HEK293 (cell line): ENCODE results near the gene INSRR.

Experiments used
- CTCF ChIA-PET: fragments of 350-600 bp; formaldehyde crosslinking; extraction: SDS; loops from one replicate; lab custom pipeline; 2021; ENCODE audit warnings: antibody characterized with exemption; lab: Yijun Ruan, JAX
- POLR2A ChIA-PET: fragments of 300-600 bp; formaldehyde crosslinking; extraction: SDS; loops from one replicate; lab custom pipeline; 2020; ENCODE audit warnings: antibody characterized with exemption, inconsistent platforms; lab: Yijun Ruan, JAX
- H3K27ac ChIP-seq: fragments of 200-500 bp; sonication (Bioruptor generic); 2 replicates; pipeline ENCODE4 v1.5.1; 2014; ENCODE audit warnings: low read depth, low read length, control low read depth, inconsistent platforms; ENCODE audit errors: extremely low read depth
- H3K36me3 ChIP-seq, 2 experiments: fragments of 200-500 bp in 1 of 2; sonication (Bioruptor generic) in 1 of 2; 1 replicate in 1 of 2; 2 replicates in 1 of 2; pipeline ENCODE4 v1.5.1; 2014 to 2017; ENCODE audit warnings: inconsistent platforms in 2 of 2, low read length in 2 of 2; ENCODE audit not compliant: control insufficient read depth in 2 of 2, insufficient read depth in 1 of 2
- H3K4me1 ChIP-seq: fragments of 200-500 bp; sonication (Bioruptor generic); 2 replicates; pipeline ENCODE4 v1.5.1; 2014; ENCODE audit warnings: mild to moderate bottlenecking, low read length, inconsistent platforms; ENCODE audit not compliant: control insufficient read depth, insufficient read depth
- H3K4me3 ChIP-seq: 2 replicates; pipeline ENCODE4 v1.5.1; 2011; ENCODE audit warnings: low read depth, mild to moderate bottlenecking, control low read depth, low read length, moderate library complexity
- H3K9me3 ChIP-seq: fragments of 200-500 bp; sonication (Bioruptor generic); 2 replicates; pipeline ENCODE4 v1.5.1; 2014; ENCODE audit warnings: low read depth, low read length, inconsistent platforms; ENCODE audit not compliant: control insufficient read depth, insufficient read depth
- IKZF3 ChIP-seq: fragments of 450-650 bp; IDR thresholded peaks from 2 replicates; pipeline ENCODE4 v1.5.0; 2018; ENCODE audit warnings: missing biosample characterization, mild to moderate bottlenecking, missing genetic modification characterization, moderate library complexity
- OVOL3 ChIP-seq: fragments of 450-650 bp; formaldehyde crosslinking; IDR thresholded peaks from 2 replicates; pipeline ENCODE4 v1.5.1; 2016; ENCODE audit warnings: missing biosample characterization, missing genetic modification characterization
- SP7 ChIP-seq: fragments of 450-650 bp; formaldehyde crosslinking; IDR thresholded peaks from 2 replicates; pipeline ENCODE4 v1.5.1; 2016; ENCODE audit warnings: missing biosample characterization, missing genetic modification characterization
- ZEB2 ChIP-seq: fragments of 450-650 bp; formaldehyde crosslinking; IDR thresholded peaks from 2 replicates; pipeline ENCODE4 v1.5.1; 2016; ENCODE audit warnings: missing biosample characterization, missing genetic modification characterization
- ZNF16 ChIP-seq: fragments of 450-650 bp; formaldehyde crosslinking; IDR thresholded peaks from 2 replicates; pipeline ENCODE4 v1.5.1; 2016; ENCODE audit warnings: low read depth, missing biosample characterization, missing genetic modification characterization
- ZNF302 ChIP-seq: fragments of 450-650 bp; formaldehyde crosslinking; IDR thresholded peaks from 2 replicates; pipeline ENCODE4 v1.5.1; 2016; ENCODE audit warnings: missing biosample characterization, missing genetic modification characterization, low read depth
- ZNF354C ChIP-seq: fragments of 450-650 bp; formaldehyde crosslinking; IDR thresholded peaks from 2 replicates; pipeline ENCODE4 v1.5.1; 2016; ENCODE audit warnings: missing biosample characterization, missing genetic modification characterization, low read depth, borderline replicate concordance
- ZNF585B ChIP-seq: fragments of 450-650 bp; formaldehyde crosslinking; IDR thresholded peaks from 2 replicates; pipeline ENCODE4 v1.5.1; 2016; ENCODE audit warnings: missing biosample characterization, missing genetic modification characterization
- ZNF658 ChIP-seq: fragments of 450-650 bp; formaldehyde crosslinking; IDR thresholded peaks from 2 replicates; pipeline ENCODE4; 2016; ENCODE audit warnings: missing biosample characterization, missing genetic modification characterization
- ZSCAN16 ChIP-seq: fragments of 450-650 bp; formaldehyde crosslinking; IDR thresholded peaks from 2 replicates; pipeline ENCODE4 v1.5.1; 2016; ENCODE audit warnings: missing biosample characterization, missing genetic modification characterization
- TF ChIP-seq, protein P1 (sequence below): fragments of 450-650 bp; formaldehyde crosslinking; IDR thresholded peaks from 2 replicates; pipeline ENCODE4 v1.5.1; 2016; ENCODE audit warnings: missing biosample characterization, missing genetic modification characterization
- TF ChIP-seq, protein P2 (sequence below): fragments of 450-650 bp; formaldehyde crosslinking; IDR thresholded peaks from 2 replicates; pipeline ENCODE4 v1.5.1; 2016; ENCODE audit warnings: missing biosample characterization, missing genetic modification characterization
- TF ChIP-seq, protein P3 (sequence below): fragments of 450-650 bp; formaldehyde crosslinking; IDR thresholded peaks from 2 replicates; pipeline ENCODE4 v1.5.1; 2016; ENCODE audit warnings: missing biosample characterization, missing genetic modification characterization
- TF ChIP-seq, protein P4 (sequence below): fragments of 450-650 bp; formaldehyde crosslinking; optimal IDR thresholded peaks from 2 replicates; pipeline ENCODE3; 2016; ENCODE audit warnings: missing biosample characterization, mild to moderate bottlenecking, missing genetic modification characterization
- TF ChIP-seq, protein P5 (sequence below): fragments of 450-650 bp; formaldehyde crosslinking; IDR thresholded peaks from 2 replicates; pipeline ENCODE4 v1.5.1; 2016; ENCODE audit warnings: missing biosample characterization, missing genetic modification characterization
- TF ChIP-seq, protein P6 (sequence below): fragments of 450-650 bp; formaldehyde crosslinking; IDR thresholded peaks from 2 replicates; pipeline ENCODE4 v1.5.1; 2016; ENCODE audit warnings: missing biosample characterization, missing genetic modification characterization
- TF ChIP-seq, protein P7 (sequence below): fragments of 450-650 bp; IDR thresholded peaks from 2 replicates; pipeline ENCODE4 v1.5.1; 2018; ENCODE audit warnings: missing biosample characterization, missing genetic modification characterization

The INSRR gene

DNA sequence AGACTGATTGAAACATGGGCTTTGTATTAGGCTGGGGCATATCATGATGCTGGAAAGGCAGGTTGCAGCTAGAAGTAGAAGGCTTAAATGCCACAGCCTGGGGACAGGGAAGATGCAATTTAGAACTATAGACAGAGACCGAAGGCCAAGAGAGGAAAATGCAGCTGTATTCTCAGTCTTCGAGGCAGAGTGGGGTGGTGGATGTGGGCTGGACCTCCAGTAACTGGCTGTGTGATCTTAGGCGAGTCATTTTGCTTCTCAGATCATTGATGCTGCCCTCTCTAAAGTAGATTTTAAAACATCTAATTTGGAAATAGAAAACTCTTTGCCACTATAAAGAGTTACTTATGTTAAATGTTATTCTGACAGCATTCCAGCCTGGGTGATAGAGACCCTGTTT, 24.6 kb downstream of the INSRR start:
- H3K4me1 ChIP-seq: no peaks in the 10 kb centered on the region
- no peaks in the 10 kb centered on the region for H3K9me3 ChIP-seq
- ChIA-PET CTCF (interaction anchor here (0.6 to 2.6 kb wide), 7 partner anchors 13 to 242 kb away, joined by 3 to 8 read pairs (median 4); no protein-coding TSS in a partner anchor), POLR2A (no interaction called here)
- H3K4me3 ChIP-seq: no peak overlapping the region
- H3K36me3 ChIP-seq: no peaks in the 10 kb centered on the region
- H3K27ac ChIP-seq: no peak overlapping the region
- TF ChIP-seq, protein P1, sequence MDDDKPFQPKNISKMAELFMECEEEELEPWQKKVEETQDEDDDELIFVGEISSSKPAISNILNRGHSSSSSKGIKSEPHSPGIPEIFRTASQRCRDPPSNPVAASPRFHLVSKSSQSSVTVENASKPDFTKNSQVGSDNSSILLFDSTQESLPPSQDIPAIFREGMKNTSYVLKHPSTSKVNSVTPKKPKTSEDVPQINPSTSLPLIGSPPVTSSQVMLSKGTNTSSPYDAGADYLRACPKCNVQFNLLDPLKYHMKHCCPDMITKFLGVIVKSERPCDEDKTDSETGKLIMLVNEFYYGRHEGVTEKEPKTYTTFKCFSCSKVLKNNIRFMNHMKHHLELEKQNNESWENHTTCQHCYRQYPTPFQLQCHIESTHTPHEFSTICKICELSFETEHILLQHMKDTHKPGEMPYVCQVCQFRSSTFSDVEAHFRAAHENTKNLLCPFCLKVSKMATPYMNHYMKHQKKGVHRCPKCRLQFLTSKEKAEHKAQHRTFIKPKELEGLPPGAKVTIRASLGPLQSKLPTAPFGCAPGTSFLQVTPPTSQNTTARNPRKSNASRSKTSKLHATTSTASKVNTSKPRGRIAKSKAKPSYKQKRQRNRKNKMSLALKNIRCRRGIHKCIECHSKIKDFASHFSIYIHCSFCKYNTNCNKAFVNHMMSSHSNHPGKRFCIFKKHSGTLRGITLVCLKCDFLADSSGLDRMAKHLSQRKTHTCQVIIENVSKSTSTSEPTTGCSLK (tag by site-specific recombination): no peak
- TF ChIP-seq ZNF16 (tag by site-specific recombination): no peak
- TF ChIP-seq, protein P2, sequence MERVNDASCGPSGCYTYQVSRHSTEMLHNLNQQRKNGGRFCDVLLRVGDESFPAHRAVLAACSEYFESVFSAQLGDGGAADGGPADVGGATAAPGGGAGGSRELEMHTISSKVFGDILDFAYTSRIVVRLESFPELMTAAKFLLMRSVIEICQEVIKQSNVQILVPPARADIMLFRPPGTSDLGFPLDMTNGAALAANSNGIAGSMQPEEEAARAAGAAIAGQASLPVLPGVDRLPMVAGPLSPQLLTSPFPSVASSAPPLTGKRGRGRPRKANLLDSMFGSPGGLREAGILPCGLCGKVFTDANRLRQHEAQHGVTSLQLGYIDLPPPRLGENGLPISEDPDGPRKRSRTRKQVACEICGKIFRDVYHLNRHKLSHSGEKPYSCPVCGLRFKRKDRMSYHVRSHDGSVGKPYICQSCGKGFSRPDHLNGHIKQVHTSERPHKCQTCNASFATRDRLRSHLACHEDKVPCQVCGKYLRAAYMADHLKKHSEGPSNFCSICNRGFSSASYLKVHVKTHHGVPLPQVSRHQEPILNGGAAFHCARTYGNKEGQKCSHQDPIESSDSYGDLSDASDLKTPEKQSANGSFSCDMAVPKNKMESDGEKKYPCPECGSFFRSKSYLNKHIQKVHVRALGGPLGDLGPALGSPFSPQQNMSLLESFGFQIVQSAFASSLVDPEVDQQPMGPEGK (tag by site-specific recombination): no peak
- TF ChIP-seq, protein P3, sequence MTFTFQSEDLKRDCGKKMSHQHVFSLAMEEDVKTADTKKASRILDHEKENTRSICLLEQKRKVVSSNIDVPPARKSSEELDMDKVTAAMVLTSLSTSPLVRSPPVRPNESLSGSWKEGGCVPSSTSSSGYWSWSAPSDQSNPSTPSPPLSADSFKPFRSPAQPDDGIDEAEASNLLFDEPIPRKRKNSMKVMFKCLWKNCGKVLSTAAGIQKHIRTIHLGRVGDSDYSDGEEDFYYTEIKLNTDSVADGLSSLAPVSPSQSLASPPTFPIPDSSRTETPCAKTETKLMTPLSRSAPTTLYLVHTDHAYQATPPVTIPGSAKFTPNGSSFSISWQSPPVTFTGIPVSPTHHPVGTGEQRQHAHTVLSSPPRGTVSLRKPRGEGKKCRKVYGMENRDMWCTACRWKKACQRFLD (tag by site-specific recombination): no peak
- no peak for TF ChIP-seq IKZF3 (tag by site-specific recombination)
- no peak for TF ChIP-seq SP7 (tag by site-specific recombination)
- TF ChIP-seq OVOL3 (tag by site-specific recombination): no peak
- TF ChIP-seq, protein P4, sequence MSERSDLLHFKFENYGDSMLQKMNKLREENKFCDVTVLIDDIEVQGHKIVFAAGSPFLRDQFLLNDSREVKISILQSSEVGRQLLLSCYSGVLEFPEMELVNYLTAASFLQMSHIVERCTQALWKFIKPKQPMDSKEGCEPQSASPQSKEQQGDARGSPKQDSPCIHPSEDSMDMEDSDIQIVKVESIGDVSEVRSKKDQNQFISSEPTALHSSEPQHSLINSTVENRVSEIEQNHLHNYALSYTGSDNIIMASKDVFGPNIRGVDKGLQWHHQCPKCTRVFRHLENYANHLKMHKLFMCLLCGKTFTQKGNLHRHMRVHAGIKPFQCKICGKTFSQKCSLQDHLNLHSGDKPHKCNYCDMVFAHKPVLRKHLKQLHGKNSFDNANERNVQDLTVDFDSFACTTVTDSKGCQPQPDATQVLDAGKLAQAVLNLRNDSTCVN: no peak
- TF ChIP-seq ZNF585B: no peak
- TF ChIP-seq, protein P5, sequence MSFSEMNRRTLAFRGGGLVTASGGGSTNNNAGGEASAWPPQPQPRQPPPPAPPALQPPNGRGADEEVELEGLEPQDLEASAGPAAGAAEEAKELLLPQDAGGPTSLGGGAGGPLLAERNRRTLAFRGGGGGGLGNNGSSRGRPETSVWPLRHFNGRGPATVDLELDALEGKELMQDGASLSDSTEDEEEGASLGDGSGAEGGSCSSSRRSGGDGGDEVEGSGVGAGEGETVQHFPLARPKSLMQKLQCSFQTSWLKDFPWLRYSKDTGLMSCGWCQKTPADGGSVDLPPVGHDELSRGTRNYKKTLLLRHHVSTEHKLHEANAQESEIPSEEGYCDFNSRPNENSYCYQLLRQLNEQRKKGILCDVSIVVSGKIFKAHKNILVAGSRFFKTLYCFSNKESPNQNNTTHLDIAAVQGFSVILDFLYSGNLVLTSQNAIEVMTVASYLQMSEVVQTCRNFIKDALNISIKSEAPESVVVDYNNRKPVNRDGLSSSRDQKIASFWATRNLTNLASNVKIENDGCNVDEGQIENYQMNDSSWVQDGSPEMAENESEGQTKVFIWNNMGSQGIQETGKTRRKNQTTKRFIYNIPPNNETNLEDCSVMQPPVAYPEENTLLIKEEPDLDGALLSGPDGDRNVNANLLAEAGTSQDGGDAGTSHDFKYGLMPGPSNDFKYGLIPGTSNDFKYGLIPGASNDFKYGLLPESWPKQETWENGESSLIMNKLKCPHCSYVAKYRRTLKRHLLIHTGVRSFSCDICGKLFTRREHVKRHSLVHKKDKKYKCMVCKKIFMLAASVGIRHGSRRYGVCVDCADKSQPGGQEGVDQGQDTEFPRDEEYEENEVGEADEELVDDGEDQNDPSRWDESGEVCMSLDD (tag by site-specific recombination): no peak
- no peak for TF ChIP-seq ZNF658 (tag by site-specific recombination)
- no peak for TF ChIP-seq ZSCAN16 (tag by site-specific recombination)
- TF ChIP-seq, protein P6, sequence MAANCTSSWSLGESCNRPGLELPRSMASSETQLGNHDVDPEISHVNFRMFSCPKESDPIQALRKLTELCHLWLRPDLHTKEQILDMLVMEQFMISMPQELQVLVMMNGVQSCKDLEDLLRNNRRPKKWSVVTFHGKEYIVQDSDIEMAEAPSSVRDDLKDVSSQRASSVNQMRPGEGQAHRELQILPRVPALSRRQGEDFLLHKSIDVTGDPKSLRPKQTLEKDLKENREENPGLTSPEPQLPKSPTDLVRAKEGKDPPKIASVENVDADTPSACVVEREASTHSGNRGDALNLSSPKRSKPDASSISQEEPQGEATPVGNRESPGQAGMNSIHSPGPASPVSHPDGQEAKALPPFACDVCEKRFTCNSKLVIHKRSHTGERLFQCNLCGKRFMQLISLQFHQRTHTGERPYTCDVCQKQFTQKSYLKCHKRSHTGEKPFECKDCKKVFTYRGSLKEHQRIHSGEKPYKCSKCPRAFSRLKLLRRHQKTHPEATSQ (tag by site-specific recombination): no peak
- TF ChIP-seq ZNF302 (tag by site-specific recombination): no peak
- no peak for TF ChIP-seq ZNF354C (tag by site-specific recombination)
- no peak for TF ChIP-seq ZEB2 (tag by site-specific recombination)
- TF ChIP-seq, protein P7, sequence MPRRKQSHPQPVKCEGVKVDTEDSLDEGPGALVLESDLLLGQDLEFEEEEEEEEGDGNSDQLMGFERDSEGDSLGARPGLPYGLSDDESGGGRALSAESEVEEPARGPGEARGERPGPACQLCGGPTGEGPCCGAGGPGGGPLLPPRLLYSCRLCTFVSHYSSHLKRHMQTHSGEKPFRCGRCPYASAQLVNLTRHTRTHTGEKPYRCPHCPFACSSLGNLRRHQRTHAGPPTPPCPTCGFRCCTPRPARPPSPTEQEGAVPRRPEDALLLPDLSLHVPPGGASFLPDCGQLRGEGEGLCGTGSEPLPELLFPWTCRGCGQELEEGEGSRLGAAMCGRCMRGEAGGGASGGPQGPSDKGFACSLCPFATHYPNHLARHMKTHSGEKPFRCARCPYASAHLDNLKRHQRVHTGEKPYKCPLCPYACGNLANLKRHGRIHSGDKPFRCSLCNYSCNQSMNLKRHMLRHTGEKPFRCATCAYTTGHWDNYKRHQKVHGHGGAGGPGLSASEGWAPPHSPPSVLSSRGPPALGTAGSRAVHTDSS (tag by site-specific recombination): no peak
